ENCODE data around the gene GIN1.
A peak's percentile ranks its signal among the peaks of the same experiment; 100 is the strongest.
"Not testable (repeated sequence)": the region's sequence is repeated elsewhere in the genome, so short reads cannot be mapped to it uniquely, and the experiment has no call there.

The GIN1 gene, protein sequence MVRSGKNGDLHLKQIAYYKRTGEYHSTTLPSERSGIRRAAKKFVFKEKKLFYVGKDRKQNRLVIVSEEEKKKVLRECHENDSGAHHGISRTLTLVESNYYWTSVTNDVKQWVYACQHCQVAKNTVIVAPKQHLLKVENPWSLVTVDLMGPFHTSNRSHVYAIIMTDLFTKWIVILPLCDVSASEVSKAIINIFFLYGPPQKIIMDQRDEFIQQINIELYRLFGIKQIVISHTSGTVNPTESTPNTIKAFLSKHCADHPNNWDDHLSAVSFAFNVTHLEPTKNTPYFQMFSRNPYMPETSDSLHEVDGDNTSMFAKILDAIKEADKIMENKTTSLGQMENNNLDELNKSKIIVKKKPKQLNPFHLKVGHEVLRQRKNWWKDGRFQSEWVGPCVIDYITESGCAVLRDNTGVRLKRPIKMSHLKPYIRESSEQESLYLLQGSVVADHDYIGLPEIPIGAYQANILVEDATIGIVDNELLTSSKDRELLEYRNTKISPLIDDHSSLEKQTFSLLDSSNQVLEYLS

DNA sequence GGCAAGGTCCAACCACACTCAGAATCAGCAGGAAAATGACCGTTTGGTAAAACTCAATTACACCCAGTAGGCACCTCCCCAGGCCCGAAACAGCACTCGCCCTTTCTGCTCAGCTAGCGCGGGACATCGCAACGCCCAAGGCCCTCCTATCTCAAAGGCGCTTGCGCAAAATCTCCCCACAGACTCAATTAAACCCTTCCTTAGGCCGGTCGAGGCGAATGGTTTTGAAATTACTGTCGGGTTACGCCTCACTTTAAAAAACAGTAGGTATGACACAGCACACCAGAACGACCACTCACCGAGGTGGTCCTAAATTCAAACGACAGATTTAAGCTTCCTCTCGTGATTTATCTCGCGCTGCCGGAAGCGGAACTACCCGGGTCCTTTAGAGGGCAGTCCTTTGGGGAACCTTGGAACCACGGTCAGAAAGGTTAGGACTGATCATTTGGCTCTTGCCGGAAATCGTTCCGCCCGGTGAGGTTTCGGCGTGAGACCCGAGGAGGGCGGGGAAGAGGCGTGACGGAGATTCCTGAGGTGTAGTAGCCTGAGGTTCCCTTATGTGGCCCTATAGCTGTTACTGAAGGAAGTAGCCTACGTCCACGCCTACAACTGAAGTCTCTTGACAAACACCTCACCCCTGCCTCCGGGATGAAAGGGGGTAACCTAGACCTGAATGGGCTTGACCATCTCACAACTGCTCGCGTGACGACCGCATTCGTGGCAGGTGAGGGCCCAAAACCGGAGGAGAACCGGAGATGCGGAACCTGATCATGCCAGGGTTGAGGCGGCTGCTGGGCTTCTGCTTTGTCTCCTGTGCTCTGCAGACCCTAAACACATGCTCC, at the start of gene GIN1, which contains the start of gene PPIP5K2:
Gene GIN1, minus strand, starts transcription at position 374 of the 842 bp plus-strand sequence. CDS start 11,431 bp downstream, outside the sequence.
Gene PPIP5K2, plus strand, starts transcription at position 537 of the 842 bp plus-strand sequence. CDS start 9,289 bp downstream, outside the sequence.
- peak; percentile 99 for DNase-seq

DNA sequence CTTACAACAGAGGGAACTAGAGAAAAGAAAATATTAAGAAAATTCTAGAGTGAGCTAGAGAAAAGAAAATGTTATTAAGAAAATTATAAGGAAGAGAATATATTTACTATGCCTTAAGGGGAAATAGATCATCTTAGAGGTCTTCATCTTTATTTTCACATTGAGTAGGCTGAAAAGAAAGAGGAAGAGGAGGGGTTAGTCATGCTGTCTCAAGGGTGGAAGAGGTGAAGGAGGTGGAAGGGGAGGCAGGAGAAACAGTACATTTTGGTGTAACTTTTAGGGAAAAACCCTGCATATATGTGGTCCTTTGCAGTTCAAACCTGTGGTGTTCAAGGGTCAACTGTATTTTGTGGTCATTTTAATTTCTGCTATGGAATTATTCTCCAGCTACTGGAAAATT, 46.8 kb upstream of the GIN1 start:
- no peak for DNase-seq

DNA sequence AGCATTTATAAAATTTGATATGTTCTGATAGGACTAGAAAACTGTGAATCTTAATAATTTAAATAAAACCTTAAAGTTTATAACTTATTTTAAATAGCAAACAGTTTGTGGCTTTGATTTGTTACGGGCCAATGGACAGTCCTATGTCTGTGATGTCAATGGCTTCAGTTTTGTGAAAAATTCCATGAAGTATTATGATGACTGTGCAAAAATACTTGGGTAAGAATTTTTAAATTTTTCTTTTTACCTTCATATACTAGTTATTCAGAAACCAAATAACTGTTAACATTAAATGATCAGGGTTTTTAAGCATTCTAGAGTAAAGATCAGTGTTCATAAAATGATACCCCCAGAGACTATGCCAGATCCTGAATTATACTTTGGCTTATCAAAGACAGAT, 31.2 kb upstream of the GIN1 start:
- DNase-seq, result no peak

DNA sequence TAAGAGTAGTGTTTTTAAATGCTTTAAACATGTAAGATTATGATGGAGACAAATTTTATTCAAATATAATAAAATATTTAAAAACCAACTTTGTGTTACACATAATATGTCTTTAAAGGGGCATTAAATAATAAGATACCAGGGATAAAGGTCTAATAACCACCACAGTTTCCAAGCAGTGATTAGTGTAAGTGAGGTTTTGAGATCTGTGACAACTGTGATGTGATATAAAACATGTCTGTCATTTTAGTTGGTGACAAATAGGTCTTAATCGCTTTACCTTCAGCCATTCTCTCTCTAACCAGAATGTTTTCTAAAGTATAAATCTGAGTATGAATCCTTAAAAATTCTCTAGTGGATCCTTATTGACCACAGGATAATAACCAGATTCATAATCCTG, 28.3 kb upstream of the GIN1 start:
- no peak for DNase-seq

DNA sequence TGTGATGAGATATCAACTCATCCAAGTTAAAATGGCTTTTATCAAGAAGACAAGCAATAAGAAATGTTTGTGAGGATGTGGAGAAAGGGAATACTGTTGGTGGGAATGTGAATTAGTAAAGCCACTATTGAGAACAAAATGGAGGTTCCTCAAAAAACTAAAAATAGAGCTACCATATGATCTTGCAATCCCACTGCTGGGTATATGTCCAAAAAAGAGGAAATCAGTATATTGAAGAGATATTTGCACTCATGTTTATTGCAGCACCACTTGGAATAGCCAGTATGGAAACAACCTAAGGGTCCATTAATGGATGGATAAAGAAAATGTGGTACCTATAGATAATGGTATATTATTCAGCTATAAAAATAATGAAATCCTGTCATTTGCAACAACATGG, 25.3 kb upstream of the GIN1 start:
- DNase-seq, result no peak

DNA sequence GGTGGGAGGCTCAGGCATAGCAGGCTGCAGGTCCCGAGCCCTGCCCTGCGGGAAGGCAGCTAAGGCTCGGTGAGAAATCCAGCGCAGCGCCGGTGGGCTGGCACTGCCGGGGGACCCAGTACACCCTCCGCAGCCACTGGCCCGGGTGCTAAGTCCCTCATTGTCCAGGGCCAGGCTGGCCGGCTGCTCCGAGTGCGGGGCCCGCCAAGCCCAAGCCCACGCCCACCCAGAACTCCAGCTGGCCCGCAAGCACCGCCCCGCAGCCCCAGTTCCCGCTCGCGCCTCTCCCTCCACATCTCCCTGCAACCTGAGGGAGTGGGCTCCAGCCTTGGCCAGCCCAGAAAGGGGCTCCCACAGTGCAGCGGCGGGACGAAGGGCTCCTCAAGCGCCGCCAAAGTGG, 22.2 kb upstream of the GIN1 start:
- DNase-seq, result not testable (repeated sequence)

DNA sequence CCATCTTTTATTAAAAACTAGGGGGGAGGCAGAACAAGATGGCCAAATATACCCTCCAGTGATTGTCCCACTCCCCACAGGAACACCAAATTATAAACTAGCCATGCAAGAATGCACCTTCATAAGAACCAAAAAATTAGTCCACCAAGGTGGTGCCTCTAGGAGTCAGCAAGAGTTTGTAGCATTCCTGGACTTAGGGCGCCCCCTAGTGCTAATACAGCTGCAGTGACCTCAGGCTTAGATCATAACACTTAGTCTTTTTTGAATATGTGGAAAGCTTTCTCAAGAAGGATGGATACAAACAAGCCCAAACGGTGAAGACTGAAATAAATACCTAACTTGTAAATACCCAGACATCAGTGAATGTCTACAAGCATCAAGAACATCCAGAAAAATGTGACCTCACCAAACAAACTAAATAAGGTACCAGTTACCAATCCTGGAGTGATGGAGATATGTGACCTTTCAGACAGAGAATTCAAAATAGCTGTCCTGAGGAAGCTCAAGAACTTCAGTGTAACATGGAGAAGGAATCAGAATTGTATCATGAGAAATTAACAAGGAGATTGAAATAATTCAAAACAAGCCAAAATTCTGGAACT, 19.4 kb upstream of the GIN1 start:
- peak; percentile 66 for DNase-seq

DNA sequence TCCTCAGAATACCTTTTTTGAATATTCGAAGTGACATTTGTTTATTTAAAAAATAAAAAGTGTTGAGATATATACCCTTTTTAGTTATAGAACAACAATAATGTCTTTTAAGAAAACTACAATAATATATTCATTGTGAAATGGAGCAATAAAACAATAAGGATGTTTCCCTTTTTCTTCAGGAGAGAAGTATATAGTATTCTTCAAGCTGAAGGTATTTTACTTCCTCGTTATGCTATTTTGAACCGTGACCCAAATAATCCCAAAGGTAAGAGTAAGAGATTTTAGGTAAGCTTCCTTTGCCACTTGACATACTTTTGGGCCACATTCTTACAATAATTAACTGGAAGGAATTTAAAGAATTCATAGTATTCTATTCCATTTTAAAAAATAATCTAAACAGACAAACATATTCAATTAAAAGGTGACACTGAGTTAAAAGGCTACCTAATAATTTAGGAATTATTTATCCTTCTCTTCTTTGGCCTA, 18.3 kb upstream of the GIN1 start:
- DNase-seq, result no peak

DNA sequence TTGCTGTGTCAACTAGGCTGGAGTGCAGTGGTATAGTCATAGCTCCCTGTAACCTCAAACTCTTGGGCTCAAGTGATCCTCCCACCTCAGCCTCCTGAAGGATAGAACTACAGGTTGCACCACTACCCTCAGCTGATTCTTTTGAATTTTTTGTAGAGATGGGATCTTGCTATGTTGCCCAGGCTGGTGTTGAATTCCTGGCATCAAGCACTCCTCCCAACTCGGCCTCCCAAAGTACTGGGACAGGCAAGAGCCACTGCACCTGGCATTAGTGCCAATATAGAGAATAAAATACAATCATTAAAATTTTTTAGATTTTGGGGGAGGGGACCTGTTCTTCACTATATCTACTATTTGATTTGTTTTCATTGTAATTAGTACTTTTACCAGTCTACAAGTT, 15.5 kb upstream of the GIN1 start:
- no peak for DNase-seq

DNA sequence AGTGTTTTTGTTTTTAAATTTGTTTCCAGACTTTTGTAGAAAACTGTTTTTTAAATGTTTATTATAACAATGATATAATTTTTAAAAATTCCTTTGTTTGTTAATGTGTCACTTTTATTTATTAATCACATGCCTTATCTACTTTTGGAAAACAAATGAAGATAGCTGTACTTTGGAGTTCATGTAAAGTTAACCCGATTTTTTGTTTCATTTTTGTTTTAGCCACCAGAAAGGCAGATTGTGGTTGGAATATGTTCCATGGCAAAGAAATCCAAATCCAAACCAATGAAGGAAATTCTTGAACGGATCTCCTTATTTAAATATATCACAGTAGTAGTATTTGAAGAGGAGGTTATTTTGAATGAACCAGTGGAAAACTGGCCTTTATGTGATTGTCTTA, 13.3 kb upstream of the GIN1 start:
- no peak for DNase-seq

DNA sequence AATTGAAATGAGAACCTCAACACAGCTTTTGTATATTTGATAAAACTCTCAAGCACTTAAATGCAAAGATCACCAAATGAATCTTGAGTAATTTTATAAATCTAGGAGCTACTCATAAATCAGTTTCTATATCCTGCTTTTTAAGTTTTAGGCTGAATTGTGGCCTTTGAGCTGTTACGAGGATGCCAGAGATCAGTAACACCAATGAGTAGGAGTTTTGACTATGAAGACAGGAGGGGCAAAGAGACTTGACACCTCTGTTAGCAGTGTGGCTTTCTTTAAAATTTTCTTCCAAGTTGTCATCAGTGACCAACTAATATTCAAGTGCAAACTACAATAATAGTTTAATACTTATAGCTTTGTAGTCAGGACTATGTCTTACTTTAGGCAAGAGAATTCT, 12.7 kb upstream of the GIN1 start:
- no peak for DNase-seq

DNA sequence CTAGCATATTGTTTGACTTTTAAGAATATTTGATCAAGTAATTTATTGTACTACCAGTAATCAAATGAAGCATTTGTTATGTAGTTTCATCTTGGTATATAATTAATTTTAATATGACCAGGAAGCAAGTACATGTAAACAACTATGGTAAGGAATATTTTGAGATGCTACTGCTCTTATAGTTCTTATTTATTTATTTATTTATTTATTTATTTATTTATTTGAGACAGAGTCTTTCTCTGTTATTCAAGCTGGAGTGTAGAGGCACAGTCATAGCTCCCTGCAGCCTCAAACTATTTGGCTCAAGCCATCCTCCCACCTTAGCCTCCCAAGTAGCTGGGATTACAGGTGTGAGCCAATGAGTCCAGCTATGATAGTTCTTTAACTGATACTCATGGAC, 8.3 kb upstream of the GIN1 start:
- no peak for DNase-seq

DNA sequence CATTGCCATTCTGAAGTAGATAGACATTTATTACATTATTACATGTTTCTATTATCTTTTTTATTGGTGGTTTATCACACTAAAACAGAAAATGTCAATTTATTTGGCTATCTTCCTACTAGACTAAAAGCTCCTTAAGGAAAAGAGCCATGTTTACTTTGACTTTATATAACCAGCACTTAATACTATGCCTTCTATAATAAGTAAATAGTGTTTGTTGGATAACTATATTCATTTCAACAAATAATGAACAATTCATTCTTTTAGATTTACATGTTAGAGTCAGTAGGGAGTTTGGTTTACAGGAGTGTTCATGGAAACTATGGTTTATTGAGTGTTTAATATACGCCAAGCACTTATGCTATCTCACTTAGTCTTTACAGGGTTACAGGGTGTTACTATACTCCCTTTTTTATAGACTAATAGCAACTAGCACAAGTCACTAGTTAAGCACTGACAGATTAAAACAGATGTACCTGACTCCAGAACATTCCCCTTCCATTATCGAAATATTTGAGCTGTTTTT, 7.4 kb upstream of the GIN1 start:
- DNase-seq, result no peak

DNA sequence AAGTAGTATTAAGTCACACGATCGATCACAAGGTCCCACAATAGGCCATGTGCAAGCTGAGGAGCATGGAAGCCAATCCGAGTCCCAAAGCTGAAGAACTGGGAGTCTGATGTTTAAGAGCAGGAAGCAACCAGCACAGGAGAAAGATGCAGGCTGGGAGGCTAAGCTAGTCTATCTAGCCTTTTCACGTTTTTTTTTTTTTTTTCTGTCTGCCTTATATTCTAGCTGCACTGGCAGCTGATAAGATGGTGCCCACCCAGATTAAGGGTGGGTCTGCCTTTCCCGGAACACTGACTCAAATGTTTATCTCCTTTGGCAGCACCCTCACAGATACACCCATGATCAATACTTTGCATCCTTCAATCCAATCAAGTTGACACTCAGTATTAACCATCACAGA, 6.6 kb upstream of the GIN1 start:
- DNase-seq, result no peak

DNA sequence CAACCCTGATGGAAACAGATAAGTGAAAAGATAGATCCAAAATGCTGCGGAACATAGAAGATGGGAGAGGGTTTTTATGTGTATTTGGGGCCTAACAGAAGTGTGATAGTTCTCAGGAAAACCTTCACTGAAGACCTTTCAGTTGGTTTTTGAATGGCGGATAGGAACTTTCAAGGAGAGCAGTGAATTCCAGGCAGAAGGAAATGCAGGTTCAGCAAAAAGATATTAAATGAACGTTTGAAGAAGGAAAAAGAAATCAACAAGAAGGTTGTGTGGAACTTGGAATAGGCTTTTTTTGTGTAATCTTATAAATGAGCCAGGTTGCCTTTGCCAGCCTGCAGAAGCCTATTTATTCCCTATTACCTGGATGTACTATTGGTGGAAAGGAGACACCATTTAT, 2.3 kb upstream of the GIN1 start:
- DNase-seq, result no peak

DNA sequence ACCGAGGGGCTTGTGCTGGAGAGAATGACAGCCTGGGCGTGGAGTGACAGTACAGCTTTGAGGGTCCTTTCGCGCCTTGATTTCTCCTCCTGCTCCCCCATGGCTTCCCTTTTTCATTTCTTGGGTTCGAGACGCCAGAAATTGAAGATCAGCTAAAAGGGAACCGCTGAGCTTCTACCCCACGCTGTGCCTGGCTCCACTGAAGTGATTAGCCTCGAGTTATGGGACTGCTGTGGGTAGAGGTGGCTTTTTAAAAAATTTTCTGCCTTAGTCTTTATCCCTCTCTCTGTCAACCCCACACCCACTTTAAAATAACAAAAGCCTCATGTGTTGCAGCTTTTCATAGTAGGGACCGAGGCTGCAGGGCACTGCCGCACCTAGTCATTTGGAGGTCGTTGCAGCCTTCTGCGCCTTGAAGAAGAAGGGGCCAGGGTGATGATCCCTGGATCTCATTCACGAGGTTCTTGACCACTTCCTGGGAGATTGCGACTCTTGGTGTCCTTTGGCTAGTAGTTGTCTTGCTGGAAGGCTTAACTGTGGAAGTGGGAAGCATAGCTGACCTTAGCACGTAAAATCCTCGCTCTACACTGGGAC, 766 bp upstream of the GIN1 start:
- DNase-seq, result peak; percentile 44

DNA sequence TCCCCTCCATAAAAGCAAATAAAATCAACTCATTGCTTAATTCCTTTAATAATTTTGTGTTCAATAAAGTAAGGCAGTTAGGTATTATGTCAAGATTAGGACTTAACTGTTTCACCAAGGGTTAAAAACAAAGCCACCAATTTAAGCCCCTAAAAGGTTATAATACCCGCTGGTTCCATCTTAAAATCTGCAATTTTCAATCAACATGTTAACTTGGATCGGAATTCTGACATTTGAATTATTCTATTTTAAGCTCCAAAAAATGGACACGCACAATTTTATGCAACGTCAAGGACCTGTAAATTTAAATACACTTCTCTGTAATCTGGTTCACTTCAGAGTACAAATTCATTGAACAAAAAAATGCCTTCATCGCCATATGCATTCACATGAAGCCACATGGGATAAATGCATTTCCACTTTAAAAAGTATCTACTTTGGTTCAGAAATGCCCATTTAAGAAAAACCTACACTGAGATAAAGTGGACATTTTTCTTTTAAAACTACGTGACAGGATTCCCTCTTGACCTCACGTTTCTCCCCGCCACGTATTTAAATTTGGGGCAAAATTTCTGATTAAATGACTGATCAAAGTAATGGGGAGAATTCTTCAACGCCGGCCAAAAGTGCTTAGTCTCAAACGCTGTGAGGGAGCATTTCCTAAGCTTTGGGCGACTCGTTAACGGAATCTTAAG, 721 bp downstream of the GIN1 start:
- DNase-seq, result no peak

DNA sequence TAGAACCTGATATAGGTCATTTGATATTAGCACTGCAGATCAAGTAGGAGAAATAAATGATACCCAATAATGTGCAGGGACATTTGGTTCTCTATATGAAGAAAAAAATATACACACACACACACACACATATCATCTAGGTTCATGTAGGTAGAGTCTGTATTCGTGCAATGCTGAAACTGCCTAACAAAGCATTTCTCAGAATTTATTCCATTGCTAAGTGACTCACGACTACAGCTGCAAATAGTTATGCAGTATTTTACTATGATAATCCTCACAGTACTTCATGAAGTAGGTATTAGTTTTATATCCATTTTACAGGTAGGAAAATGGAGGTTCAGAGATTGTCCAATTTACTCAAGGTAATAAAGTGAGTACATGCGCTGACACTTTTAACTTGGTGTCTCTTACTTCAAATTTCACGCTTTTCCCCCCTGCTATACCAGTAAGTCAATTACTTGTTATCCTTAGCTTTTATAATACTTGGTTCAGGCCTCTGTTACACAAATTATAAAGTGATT, 2.4 kb downstream of the GIN1 start:
- no peak for DNase-seq

DNA sequence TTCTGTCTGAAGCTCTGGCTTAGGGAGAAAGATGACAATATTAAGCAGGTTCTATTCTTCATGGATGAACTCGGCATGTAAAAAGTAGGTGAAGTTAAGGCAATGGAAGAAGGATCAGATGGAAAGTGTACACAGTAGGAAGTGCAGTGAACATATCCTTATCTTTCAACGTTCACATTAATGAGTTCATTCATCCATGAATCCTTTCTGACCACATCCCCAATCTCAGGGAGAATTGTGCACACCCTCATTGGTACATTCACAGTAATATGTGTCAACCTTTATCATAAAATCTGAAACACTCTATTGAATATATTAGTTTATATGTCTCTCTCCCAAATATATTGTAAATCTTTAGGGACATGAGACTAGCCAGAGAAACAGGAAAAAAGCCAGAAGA, 5.5 kb downstream of the GIN1 start:
- DNase-seq, result no peak

DNA sequence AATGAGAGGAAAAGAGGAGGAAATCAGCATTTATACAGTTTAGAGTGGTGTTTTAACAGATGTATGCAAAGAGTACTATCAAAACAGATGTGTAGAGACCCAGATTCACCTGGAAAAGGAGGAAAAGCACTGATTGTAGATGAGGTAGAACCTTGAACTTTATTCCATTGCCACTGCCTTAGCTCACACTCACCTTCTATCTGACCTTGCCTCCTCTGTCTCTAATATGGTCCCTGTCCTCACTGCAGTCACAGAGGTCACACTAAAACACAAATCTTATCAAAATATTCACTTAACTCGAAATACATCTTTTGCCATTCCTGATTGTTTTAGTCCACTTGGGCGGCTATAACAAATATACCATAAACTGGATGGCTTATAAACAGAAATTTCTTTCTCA, 7.0 kb downstream of the GIN1 start:
- DNase-seq, result no peak

DNA sequence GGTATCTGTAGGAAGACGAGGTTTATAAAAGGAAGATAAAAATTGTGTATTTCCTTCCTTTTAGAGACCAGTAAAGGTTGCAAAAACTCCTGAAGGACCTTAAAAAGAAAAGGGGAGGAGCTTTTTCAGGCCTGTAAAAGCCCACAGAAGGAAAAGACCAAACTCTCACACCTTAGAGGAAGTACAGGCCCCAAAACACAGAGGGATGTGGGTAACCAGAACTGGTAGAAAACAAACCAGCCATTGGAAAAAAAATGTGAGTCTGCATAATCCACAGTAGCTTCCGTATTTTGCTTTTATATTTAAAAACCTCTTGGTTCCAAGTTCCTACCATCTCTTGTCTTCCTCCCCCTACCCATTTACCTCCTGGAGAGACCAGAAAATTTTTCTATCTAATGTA, 8.5 kb downstream of the GIN1 start:
- DNase-seq, result no peak

DNA sequence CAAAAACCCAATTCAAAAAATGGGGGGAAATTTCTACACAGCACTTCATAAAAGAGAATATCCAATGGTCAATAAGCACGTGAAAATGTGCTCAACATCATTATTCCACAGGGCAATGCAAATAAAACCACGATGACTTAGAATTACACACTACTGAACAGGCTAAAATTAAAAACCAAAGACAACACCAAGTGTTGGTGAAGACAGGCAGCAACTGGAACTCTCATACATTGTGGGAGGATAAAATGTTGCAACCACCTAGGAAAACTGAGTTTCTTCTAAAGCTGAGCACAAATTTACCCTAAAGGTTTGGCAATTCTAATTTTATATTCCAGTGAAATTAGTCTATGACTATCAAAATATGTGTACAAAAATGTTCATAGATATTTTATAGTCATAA, 9.5 kb downstream of the GIN1 start:
- no peak for DNase-seq
